Neutrophil (primary cell): ENCODE measurements around the gene CFAP65.

Source experiments
- H3K27ac ChIP-seq: fragments of 200-600 bp; sonication (generic); 2 replicates; pipeline ENCODE4 v1.5.1; 2016; ENCODE audit warnings: mild to moderate bottlenecking, moderate library complexity
- H3K27me3 ChIP-seq: fragments of 200-600 bp; sonication (generic); 2 replicates; pipeline ENCODE4 v1.6.0; 2016; ENCODE audit warnings: mild to moderate bottlenecking
- H3K36me3 ChIP-seq: fragments of 200-600 bp; sonication (generic); 2 replicates; pipeline ENCODE4 v1.5.1; 2017
- H3K4me1 ChIP-seq, 2 experiments: fragments of 200-600 bp in 1 of 2; sonication (generic) in 1 of 2; 1 replicate in 1 of 2; 2 replicates in 1 of 2; pipeline versions ENCODE4 v1.5.1 to v1.6.1; 2013 to 2016; ENCODE audit warnings: low read depth in 1 of 2, low read length in 1 of 2, mild to moderate bottlenecking in 1 of 2, moderate library complexity in 1 of 2; ENCODE audit not compliant: control insufficient read depth in 1 of 2, insufficient read depth in 1 of 2
- H3K4me3 ChIP-seq, 2 experiments: fragments of 200-600 bp in 1 of 2; sonication (generic) in 1 of 2; 1 replicate in 1 of 2; 2 replicates in 1 of 2; pipeline ENCODE4 v1.5.1; 2013 to 2016; ENCODE audit warnings: low read depth in 1 of 2, low read length in 1 of 2, mild to moderate bottlenecking in 1 of 2, moderate library complexity in 1 of 2
- H3K9me3 ChIP-seq: fragments of 200-600 bp; sonication (generic); 2 replicates; pipeline ENCODE4 v1.5.1; 2016
- TF ChIP-seq, protein P1 (sequence below): fragments of 200-600 bp; sonication (generic); IDR thresholded peaks from 2 replicates; pipeline ENCODE4 v1.5.1; 2016; ENCODE audit warnings: antibody characterized with exemption

Gene CFAP65

DNA sequence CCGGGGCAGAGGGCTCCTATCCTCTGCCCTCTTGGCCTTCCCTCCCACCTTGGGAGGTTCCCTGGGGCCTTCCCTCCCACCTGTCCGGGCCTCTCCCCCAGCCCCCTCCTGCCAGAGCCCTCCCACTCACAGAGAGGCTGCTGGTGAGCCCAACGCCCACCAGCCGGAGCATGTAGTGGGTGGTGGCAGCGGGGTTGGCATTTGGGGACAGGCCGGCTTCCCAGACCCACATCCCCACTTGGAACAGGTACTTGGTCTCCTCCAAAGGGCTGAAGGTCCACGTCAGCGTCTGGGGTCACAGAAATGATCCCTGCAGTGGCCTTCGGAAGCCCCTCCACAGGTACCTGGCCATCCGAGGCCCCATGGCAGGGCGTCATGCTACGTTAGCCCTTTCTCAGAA, 19.3 kb downstream of the CFAP65 start:
- TF ChIP-seq, protein P1, sequence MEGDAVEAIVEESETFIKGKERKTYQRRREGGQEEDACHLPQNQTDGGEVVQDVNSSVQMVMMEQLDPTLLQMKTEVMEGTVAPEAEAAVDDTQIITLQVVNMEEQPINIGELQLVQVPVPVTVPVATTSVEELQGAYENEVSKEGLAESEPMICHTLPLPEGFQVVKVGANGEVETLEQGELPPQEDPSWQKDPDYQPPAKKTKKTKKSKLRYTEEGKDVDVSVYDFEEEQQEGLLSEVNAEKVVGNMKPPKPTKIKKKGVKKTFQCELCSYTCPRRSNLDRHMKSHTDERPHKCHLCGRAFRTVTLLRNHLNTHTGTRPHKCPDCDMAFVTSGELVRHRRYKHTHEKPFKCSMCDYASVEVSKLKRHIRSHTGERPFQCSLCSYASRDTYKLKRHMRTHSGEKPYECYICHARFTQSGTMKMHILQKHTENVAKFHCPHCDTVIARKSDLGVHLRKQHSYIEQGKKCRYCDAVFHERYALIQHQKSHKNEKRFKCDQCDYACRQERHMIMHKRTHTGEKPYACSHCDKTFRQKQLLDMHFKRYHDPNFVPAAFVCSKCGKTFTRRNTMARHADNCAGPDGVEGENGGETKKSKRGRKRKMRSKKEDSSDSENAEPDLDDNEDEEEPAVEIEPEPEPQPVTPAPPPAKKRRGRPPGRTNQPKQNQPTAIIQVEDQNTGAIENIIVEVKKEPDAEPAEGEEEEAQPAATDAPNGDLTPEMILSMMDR, result no peak
- Histone ChIP-seq H3K27me3 (peaks cover 47% of the 10 kb centered on the region), H3K4me3 (no peak overlapping the region), H3K27ac (no peak overlapping the region), H3K4me1 (no peaks in the 10 kb centered on the region), H3K9me3 (no peaks in the 10 kb centered on the region), H3K36me3 (no peaks in the 10 kb centered on the region)

GRCh38 chr2:219021591-219021990, 19.7 kb downstream of the CFAP65 start:
- H3K4me1 ChIP-seq, result no peaks in the 10 kb centered on the region
- no peaks in the 10 kb centered on the region for H3K36me3 ChIP-seq
- H3K27ac ChIP-seq, result no peak overlapping the region
- no peaks in the 10 kb centered on the region for H3K9me3 ChIP-seq
- H3K27me3 ChIP-seq, result peaks cover 51% of the 10 kb centered on the region
- H3K4me3 ChIP-seq, result no peak overlapping the region
- TF ChIP-seq, protein P1, result no peak

DNA sequence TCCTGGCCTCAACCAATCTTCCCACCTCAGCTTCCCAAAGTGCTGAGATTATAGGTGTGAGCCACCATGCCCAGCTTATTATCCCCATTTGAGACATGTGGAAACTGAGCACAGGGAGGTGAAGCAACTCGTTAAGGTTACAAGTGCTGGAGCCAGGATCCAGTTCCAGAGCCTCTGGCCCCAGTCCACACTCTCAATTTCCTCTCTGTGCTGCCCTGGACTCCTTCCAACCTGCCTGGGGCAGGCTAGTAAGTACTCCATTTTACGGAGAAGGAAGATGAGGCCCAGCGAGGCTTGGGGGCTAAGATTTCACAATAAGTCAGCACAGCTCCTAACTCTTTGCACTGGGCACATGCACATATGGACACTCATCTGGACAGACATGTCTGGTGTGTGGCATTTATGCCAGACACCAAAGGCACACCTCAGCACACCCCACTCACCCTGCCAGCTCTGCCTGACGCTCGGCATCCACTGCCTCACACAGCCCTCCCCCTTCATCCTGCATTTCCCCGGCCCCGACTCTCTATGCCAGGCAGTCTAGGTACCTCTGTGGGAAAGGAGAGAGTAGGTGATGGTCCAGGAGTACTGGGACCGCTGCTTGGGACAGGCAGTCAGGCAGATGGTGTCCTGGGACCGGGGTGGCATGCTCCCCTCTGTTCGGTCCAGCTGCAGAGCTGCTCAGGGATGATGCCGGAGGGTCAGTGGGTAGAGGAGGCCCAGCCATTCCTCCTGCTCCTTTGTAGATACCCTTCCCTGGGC, 20.5 kb downstream of the CFAP65 start:
- H3K4me1 ChIP-seq, result no peaks in the 10 kb centered on the region
- no peak overlapping the region for H3K4me3 ChIP-seq
- H3K27ac ChIP-seq, result no peak overlapping the region
- no peaks in the 10 kb centered on the region for H3K36me3 ChIP-seq
- H3K9me3 ChIP-seq, result no peaks in the 10 kb centered on the region
- TF ChIP-seq, protein P1, result no peak
- peaks cover 53% of the 10 kb centered on the region for H3K27me3 ChIP-seq

DNA sequence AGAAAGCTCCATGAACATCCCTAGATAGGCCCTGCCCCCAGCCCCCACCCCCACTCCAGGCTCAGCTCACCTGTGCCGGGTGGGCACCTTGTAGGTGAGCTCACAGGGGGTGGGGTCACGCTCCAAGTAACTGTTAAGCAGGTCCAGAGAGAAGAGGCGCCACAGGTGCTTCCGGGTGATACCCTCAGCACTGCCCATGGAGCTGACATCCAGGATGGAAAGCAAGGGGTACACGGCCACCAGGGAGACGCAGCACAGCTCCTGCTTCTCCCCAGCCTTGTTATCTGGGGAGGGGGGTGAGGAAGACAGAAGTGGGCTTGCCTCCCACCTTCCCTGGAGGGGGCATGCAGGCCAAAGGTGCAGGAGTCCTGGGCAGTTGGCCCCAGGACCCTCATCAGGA, 21.9 kb downstream of the CFAP65 start:
- peaks cover 54% of the 10 kb centered on the region for H3K27me3 ChIP-seq
- H3K36me3 ChIP-seq, result no peaks in the 10 kb centered on the region
- no peaks in the 10 kb centered on the region for H3K4me1 ChIP-seq
- H3K9me3 ChIP-seq, result no peaks in the 10 kb centered on the region
- H3K27ac ChIP-seq, result no peak overlapping the region
- TF ChIP-seq, protein P1, result no peak
- H3K4me3 ChIP-seq, result no peak overlapping the region

DNA sequence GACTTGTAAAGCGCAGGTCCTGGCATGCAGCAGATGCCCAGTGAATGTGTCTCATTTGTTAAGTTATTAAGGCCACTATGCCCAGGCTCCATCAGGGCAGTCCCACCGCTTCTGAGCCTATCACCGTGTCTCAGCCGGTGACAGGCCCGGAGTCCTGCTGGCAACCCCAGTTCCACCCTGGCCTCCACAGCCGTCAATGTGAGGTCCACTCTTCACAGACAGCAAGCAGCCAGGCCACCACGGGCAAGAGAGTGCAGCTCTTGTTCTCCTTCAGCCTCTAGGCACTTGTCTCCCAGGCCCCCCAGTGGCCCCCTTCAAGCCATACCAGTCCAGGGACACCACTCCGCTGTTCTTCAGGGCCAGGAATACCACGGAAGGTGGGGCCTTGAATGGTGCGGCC, 22.6 kb downstream of the CFAP65 start:
- H3K4me3 ChIP-seq, result no peak overlapping the region
- H3K4me1 ChIP-seq, result no peaks in the 10 kb centered on the region
- no peaks in the 10 kb centered on the region for H3K36me3 ChIP-seq
- H3K9me3 ChIP-seq, result no peaks in the 10 kb centered on the region
- TF ChIP-seq, protein P1, result no peak
- peaks cover 54% of the 10 kb centered on the region for H3K27me3 ChIP-seq
- H3K27ac ChIP-seq, result no peak overlapping the region
